HEK293 (cell line): ENCODE results near the gene TNNC1.

Experiments
- CTCF ChIA-PET: fragments of 350-600 bp; formaldehyde crosslinking; extraction: SDS; loops from one replicate; lab custom pipeline; 2021; ENCODE audit warnings: antibody characterized with exemption; lab: Yijun Ruan, JAX
- POLR2A ChIA-PET: fragments of 300-600 bp; formaldehyde crosslinking; extraction: SDS; loops from one replicate; lab custom pipeline; 2020; ENCODE audit warnings: antibody characterized with exemption, inconsistent platforms; lab: Yijun Ruan, JAX
- H3K27ac ChIP-seq: fragments of 200-500 bp; sonication (Bioruptor generic); 2 replicates; pipeline ENCODE4 v1.5.1; 2014; ENCODE audit warnings: low read depth, low read length, control low read depth, inconsistent platforms; ENCODE audit errors: extremely low read depth
- H3K36me3 ChIP-seq, 2 experiments: fragments of 200-500 bp in 1 of 2; sonication (Bioruptor generic) in 1 of 2; 1 replicate in 1 of 2; 2 replicates in 1 of 2; pipeline ENCODE4 v1.5.1; 2014 to 2017; ENCODE audit warnings: inconsistent platforms in 2 of 2, low read length in 2 of 2; ENCODE audit not compliant: control insufficient read depth in 2 of 2, insufficient read depth in 1 of 2
- H3K4me1 ChIP-seq: fragments of 200-500 bp; sonication (Bioruptor generic); 2 replicates; pipeline ENCODE4 v1.5.1; 2014; ENCODE audit warnings: mild to moderate bottlenecking, low read length, inconsistent platforms; ENCODE audit not compliant: control insufficient read depth, insufficient read depth
- H3K4me3 ChIP-seq: 2 replicates; pipeline ENCODE4 v1.5.1; 2011; ENCODE audit warnings: low read depth, mild to moderate bottlenecking, control low read depth, low read length, moderate library complexity
- H3K9me3 ChIP-seq: fragments of 200-500 bp; sonication (Bioruptor generic); 2 replicates; pipeline ENCODE4 v1.5.1; 2014; ENCODE audit warnings: low read depth, low read length, inconsistent platforms; ENCODE audit not compliant: control insufficient read depth, insufficient read depth
- EGR2 ChIP-seq: fragments of 450-650 bp; formaldehyde crosslinking; IDR thresholded peaks from 2 replicates; pipeline ENCODE4 v1.5.1; 2016; ENCODE audit warnings: low read depth, missing biosample characterization, missing genetic modification characterization
- KLF17 ChIP-seq: fragments of 450-650 bp; formaldehyde crosslinking; IDR thresholded peaks from 2 replicates; pipeline ENCODE4 v1.5.1; 2016; ENCODE audit warnings: missing biosample characterization, missing genetic modification characterization
- OSR2 ChIP-seq: fragments of 450-650 bp; formaldehyde crosslinking; IDR thresholded peaks from 2 replicates; pipeline ENCODE4 v1.5.1; 2016; ENCODE audit warnings: missing biosample characterization, missing genetic modification characterization
- PRDM1 ChIP-seq: fragments of 450-650 bp; formaldehyde crosslinking; IDR thresholded peaks from 2 replicates; pipeline ENCODE4; 2016; ENCODE audit warnings: missing biosample characterization, missing genetic modification characterization
- RBAK ChIP-seq: fragments of 450-650 bp; formaldehyde crosslinking; IDR thresholded peaks from 2 replicates; pipeline ENCODE4 v1.5.1; 2016; ENCODE audit warnings: missing biosample characterization, missing genetic modification characterization
- REPIN1 ChIP-seq: fragments of 450-650 bp; formaldehyde crosslinking; IDR thresholded peaks from 2 replicates; pipeline ENCODE4 v1.5.1; 2017; ENCODE audit warnings: missing biosample characterization, missing genetic modification characterization, low read depth
- REST ChIP-seq: fragments of 450-650 bp; formaldehyde crosslinking; IDR thresholded peaks from 2 replicates; pipeline ENCODE4 v1.5.1; 2016; ENCODE audit warnings: missing biosample characterization, missing genetic modification characterization
- SCRT1 ChIP-seq: fragments of 450-650 bp; formaldehyde crosslinking; IDR thresholded peaks from 2 replicates; pipeline ENCODE4 v1.5.1; 2016; ENCODE audit warnings: missing biosample characterization, missing genetic modification characterization, borderline replicate concordance
- WT1 ChIP-seq: fragments of 450-650 bp; formaldehyde crosslinking; IDR thresholded peaks from 2 replicates; pipeline ENCODE4 v1.5.1; 2016; ENCODE audit warnings: missing biosample characterization, missing genetic modification characterization
- ZEB2 ChIP-seq: fragments of 450-650 bp; formaldehyde crosslinking; IDR thresholded peaks from 2 replicates; pipeline ENCODE4 v1.5.1; 2016; ENCODE audit warnings: missing biosample characterization, missing genetic modification characterization
- ZNF146 ChIP-seq: fragments of 450-650 bp; formaldehyde crosslinking; IDR thresholded peaks from 2 replicates; pipeline ENCODE4 v1.5.1; 2016; ENCODE audit warnings: missing biosample characterization, missing genetic modification characterization
- ZNF184 ChIP-seq: fragments of 450-650 bp; IDR thresholded peaks from 2 replicates; pipeline ENCODE4 v1.5.1; 2018; ENCODE audit warnings: missing biosample characterization, mild to moderate bottlenecking, missing genetic modification characterization
- ZNF302 ChIP-seq: fragments of 450-650 bp; formaldehyde crosslinking; IDR thresholded peaks from 2 replicates; pipeline ENCODE4 v1.5.1; 2016; ENCODE audit warnings: missing biosample characterization, missing genetic modification characterization, low read depth
- ZNF341 ChIP-seq: fragments of 450-650 bp; formaldehyde crosslinking; IDR thresholded peaks from 2 replicates; pipeline ENCODE4; 2016; ENCODE audit warnings: low read depth, missing biosample characterization, missing genetic modification characterization
- ZNF501 ChIP-seq: fragments of 450-650 bp; formaldehyde crosslinking; IDR thresholded peaks from 2 replicates; pipeline ENCODE4 v1.5.1; 2016; ENCODE audit warnings: missing biosample characterization, missing genetic modification characterization
- ZNF513 ChIP-seq: fragments of 450-650 bp; IDR thresholded peaks from 2 replicates; pipeline ENCODE4 v1.5.1; 2018; ENCODE audit warnings: missing biosample characterization, missing genetic modification characterization
- ZNF626 ChIP-seq: fragments of 450-650 bp; sonication (Bioruptor Pico); formaldehyde crosslinking; IDR thresholded peaks from 2 replicates; pipeline ENCODE4 v1.5.1; 2018; ENCODE audit warnings: missing biosample characterization, missing genetic modification characterization, inconsistent platforms
- ZNF677 ChIP-seq: fragments of 450-650 bp; IDR thresholded peaks from 2 replicates; pipeline ENCODE4 v1.5.0; 2018; ENCODE audit warnings: missing biosample characterization, mild to moderate bottlenecking, missing genetic modification characterization, moderate library complexity
- ZSCAN16 ChIP-seq: fragments of 450-650 bp; formaldehyde crosslinking; IDR thresholded peaks from 2 replicates; pipeline ENCODE4 v1.5.1; 2016; ENCODE audit warnings: missing biosample characterization, missing genetic modification characterization

The TNNC1 gene

GRCh38 chr3:52404391-52404790 is 49.5 kb downstream of the TNNC1 start:
- Histone ChIP-seq H3K4me3 (no peak overlapping the region), H3K27ac (no peak overlapping the region), H3K36me3 (peaks cover 0 to 97% of the 10 kb centered on the region in 2 experiments; a peak in 1 of 3 replicates), H3K9me3 (no peaks in the 10 kb centered on the region), H3K4me1 (no peaks in the 10 kb centered on the region)
- POLR2A ChIA-PET, result no interaction called here
- CTCF ChIA-PET, result no interaction called here
- no peak for TF ChIP-seq ZNF501 (tag by site-specific recombination)
- peak; percentile 54 for TF ChIP-seq ZNF513 (tag by site-specific recombination)

GRCh38 chr3:52403955-52404354 is 49.9 kb downstream of the TNNC1 start:
- no peak for TF ChIP-seq PRDM1 (tag by site-specific recombination)
- no peak for TF ChIP-seq ZEB2
- no peak for TF ChIP-seq RBAK (tag by site-specific recombination)
- no peak for TF ChIP-seq ZNF146 (tag by site-specific recombination)
- no peak for TF ChIP-seq ZNF302 (tag by site-specific recombination)
- TF ChIP-seq ZSCAN16 (tag by site-specific recombination), result no peak
- no peak for TF ChIP-seq ZNF626 (tag by site-specific recombination)
- 0 out of 2 replicates have a peak, but pooled peaks have one; percentile 27 for TF ChIP-seq EGR2 (tag by site-specific recombination)
- Histone ChIP-seq H3K36me3 (peaks cover 0 to 100% of the 10 kb centered on the region in 2 experiments; a peak in 1 of 3 replicates), H3K27ac (no peak overlapping the region), H3K4me1 (no peaks in the 10 kb centered on the region), H3K4me3 (no peak overlapping the region), H3K9me3 (no peaks in the 10 kb centered on the region)
- ChIA-PET POLR2A (no interaction called here), CTCF (no interaction called here)

GRCh38 chr3:52403271-52403841 is 50.5 kb downstream of the TNNC1 start:
- ChIA-PET POLR2A (no interaction called here), CTCF (no interaction called here)
- no peak overlapping the region for H3K4me3 ChIP-seq
- H3K9me3 ChIP-seq, result no peaks in the 10 kb centered on the region
- H3K36me3 ChIP-seq, result peaks cover 0 to 98% of the 10 kb centered on the region in 2 experiments; a peak in 1 of 3 replicates
- TF ChIP-seq ZNF677 (tag by site-specific recombination) (no peak), OSR2 (tag by site-specific recombination) (no peak), WT1 (tag by site-specific recombination) (no peak), KLF17 (tag by site-specific recombination) (no peak), REPIN1 (no peak), SCRT1 (tag by site-specific recombination) (no peak), ZNF184 (tag by site-specific recombination) (no peak), ZNF341 (no peak), REST (tag by site-specific recombination) (no peak)
- H3K27ac ChIP-seq, result no peak overlapping the region
- no peaks in the 10 kb centered on the region for H3K4me1 ChIP-seq
